Heart left ventricle (tissue), 16 donors: Measurements from ENCODE around the gene TENM3. TPM values are rescaled to one million over a fixed set of nuclear protein-coding genes. Genes with fewer than 3 reads are reported as not detected.

Experiments used
- ATAC-seq, 4 donors: fragments of 200-7000 bp; cut with Tn5 transposase; one replicate each; pipeline ENCODE4 v1.9.1; 2020 to 2022; ENCODE audit warnings: moderate library complexity in 4 of 4, mild to moderate bottlenecking in 3 of 4, moderate number of reproducible peaks in 1 of 4
- DNase-seq, 5 donors: peaks; one replicate each; pipeline ENCODE4 v3.0.0-alpha.2; 2020
- H3K27ac ChIP-seq, 12 donors: fragments of 200-600 bp; sonication (generic) in 4 of 12; one replicate each; pipeline versions ENCODE4 v1.5.0 to v1.8.0; 2016 to 2022; ENCODE audit warnings: mild to moderate bottlenecking in 2 of 12
- H3K27me3 ChIP-seq, 9 donors: fragments of 200-600 bp; sonication (generic) in 2 of 9; one replicate each; pipeline versions ENCODE4 v1.5.1 to v1.8.0; 2016 to 2022; ENCODE audit warnings: mild to moderate bottlenecking in 3 of 9
- H3K36me3 ChIP-seq, 9 donors: fragments of 200-600 bp; sonication (generic) in 2 of 9; one replicate each; pipeline versions ENCODE4 v1.5.0 to v1.8.0; 2018 to 2022; ENCODE audit warnings: mild to moderate bottlenecking in 2 of 9
- H3K4me1 ChIP-seq, 12 donors: fragments of 200-600 bp; sonication (generic) in 4 of 12; one replicate each; pipeline versions ENCODE4 v1.5.0 to v1.8.0; 2016 to 2022; ENCODE audit warnings: mild to moderate bottlenecking in 3 of 12
- H3K4me3 ChIP-seq, 12 donors: fragments of 200-600 bp; sonication (generic) in 4 of 12; one replicate each; pipeline versions ENCODE4 v1.5.0 to v1.8.0; 2017 to 2022; ENCODE audit warnings: mild to moderate bottlenecking in 9 of 12, moderate library complexity in 4 of 12
- H3K9me3 ChIP-seq, 12 donors: fragments of 200-600 bp; sonication (generic) in 4 of 12; one replicate each; pipeline versions ENCODE4 v1.5.0 to v1.8.0; 2016 to 2022; ENCODE audit warnings: mild to moderate bottlenecking in 1 of 12
- CTCF ChIP-seq, 12 donors: fragments of 200-600 bp; sonication (generic) in 4 of 12; IDR thresholded peaks; one replicate each; pipeline versions ENCODE4 v1.5.0 to v1.8.0; 2018 to 2022; ENCODE audit warnings: antibody characterized with exemption in 12 of 12, mild to moderate bottlenecking in 5 of 12
- POLR2A ChIP-seq, 2 donors: fragments of 450-650 bp; IDR thresholded peaks; one replicate each; pipeline ENCODE4 v1.6.1; 2017; ENCODE audit warnings: antibody characterized with exemption in 2 of 2, mild to moderate bottlenecking in 2 of 2, moderate library complexity in 2 of 2
- WGBS, 4 donors: extraction: QIAGEN DNeasy Blood & Tissue Kit in 2 of 4; methylation state at CpG; one replicate each; pipeline versions ENCODE4 v1.1.5 to v1.1.7; 2013 to 2018; 5-methylcytosine and 5-hydroxymethylcytosine counted together
- intact Hi-C, 10 donors: fragments of 100-400 bp; cut with DNase I; formaldehyde crosslinking; loops; one replicate each; pipeline versions ENCODE4 v1.11.1 to v1.14.2; 2022
- polyA plus RNA-seq, 2 donors: library from polyadenylated mRNA; stranded (reverse); fragments of 200-250 nt; gene quantifications; one replicate each; pipeline ENCODE4 v1.2.3, GENCODE V29; 2013
- total RNA-seq, 9 donors: library from RNA; depleted of rRNA in 2 of 9; stranded (reverse); fragments of >200 nt in 2 of 9; fragmentation: NEBNext Ultra II Directional in 3 of 9; extraction: Animal tissue kit (Norgen Biotek cat#: 25700) in 3 of 9; gene quantifications; one replicate each; pipeline versions ENCODE4 v1.1.0 to v1.2.4, GENCODE V29; 2016 to 2023
- donor health status: ischemic (EF 13 %, LVEDD 7.1; RV severe dilation, severe dysfunction).
- donor health status: healthy with polysubstance abuse.
- donor health status: DM: no; HTN: yes; CAD: no.
- donor health status: DM: no; HTN: no; CAD: no.
- donor health status: ischemic (EF 25% LVEDD 6.9; RV normal size, moderate dysfunction).
- donor health status: ischemic (EF 25% LVEDD 5.7; RV mildly dilated, moderate dysfunction).
- donor health status: healthy.
- donor health status: DM: yes; HTN: yes; CAD: no.
- donor health status: ischemic (EF 35%, LVEDD 5.7; RV mildly dilated, moderate dysfunction).
- donor health status: nonischemic (EF 11% LVEDD 7.7; RV severe dilation, severe dysfunction).
- donor health status: DM: yes; HTN: yes; CAD: no.
- donor health status: PGD.
- donor health status: ischemic (EF 29% LVEDD 5.4; RV normal size, mild dysfunction).
- donor health status: nonischemic (EF 23%, LVEDD 6.1; RV moderate dilation, normal function).

The TENM3 gene
- total and polyA plus RNA-seq, 11 donors = 0.19 to 10.3 (median 2.5) TPM

GRCh38 chr4:182764642-182765041 is 521.4 kb downstream of the TENM3 start:
- H3K36me3 ChIP-seq = no peaks in the 10 kb centered on the region
- H3K27me3 ChIP-seq = no peaks in the 10 kb centered on the region
- no peaks in the 10 kb centered on the region for H3K9me3 ChIP-seq
- no peak for DNase-seq
- no peak for ATAC-seq
- no peaks in the 10 kb centered on the region for H3K4me1 ChIP-seq
- H3K4me3 ChIP-seq = no peak overlapping the region
- TF ChIP-seq POLR2A (IDR thresholded peaks at IDR 0.05) (no peak), CTCF (IDR thresholded peaks at IDR 0.05) (no peak)
- H3K27ac ChIP-seq = no peak overlapping the region
- WGBS, 4 donors = 76 to 83% (median 78%) methylated on average over 8 of the region's 8 CpGs
- intact Hi-C loops = no loop called here

- TF ChIP-seq POLR2A (IDR thresholded peaks at IDR 0.05) (no peak), CTCF (IDR thresholded peaks at IDR 0.05) (no peak)
- ATAC-seq = no peak
These were observed 523.0 kb downstream of the TENM3 start for GRCh38 chr4:182765987-182766856.

GRCh38 chr4:182766857-182767250 is 523.7 kb downstream of the TENM3 start:
- WGBS, 4 donors = 95 to 96% (median 96%) methylated on average over 5 of the region's 5 CpGs
- ATAC-seq = no peak
- H3K27ac ChIP-seq = no peak overlapping the region
- no peaks in the 10 kb centered on the region for H3K4me1 ChIP-seq
- no peaks in the 10 kb centered on the region for H3K27me3 ChIP-seq
- H3K9me3 ChIP-seq = no peaks in the 10 kb centered on the region
- no peak overlapping the region for H3K4me3 ChIP-seq
- no peak for DNase-seq
- TF ChIP-seq CTCF (IDR thresholded peaks at IDR 0.05) (no peak), POLR2A (IDR thresholded peaks at IDR 0.05) (no peak)
- H3K36me3 ChIP-seq = no peaks in the 10 kb centered on the region
- intact Hi-C loops = no loop called here

More at GRCh38 chr4:182765987-182766856, 523.0 kb downstream of the TENM3 start:
- Histone ChIP-seq H3K36me3 (no peaks in the 10 kb centered on the region), H3K9me3 (no peaks in the 10 kb centered on the region), H3K27me3 (no peaks in the 10 kb centered on the region), H3K27ac (no peak overlapping the region), H3K4me3 (no peak overlapping the region), H3K4me1 (no peaks in the 10 kb centered on the region)
- intact Hi-C loops = no loop called here
- DNase-seq = no peak
- WGBS, 4 donors = 73 to 78% (median 75%) methylated on average over 7 of the region's 7 CpGs

- Histone ChIP-seq H3K9me3 (no peaks in the 10 kb centered on the region), H3K4me3 (no peak overlapping the region), H3K4me1 (no peaks in the 10 kb centered on the region), H3K36me3 (no peaks in the 10 kb centered on the region), H3K27me3 (no peaks in the 10 kb centered on the region), H3K27ac (no peak overlapping the region)
- DNase-seq (no peak), ATAC-seq (no peak)
- intact Hi-C loops = no loop called here
- TF ChIP-seq CTCF (IDR thresholded peaks at IDR 0.05) (no peak), POLR2A (IDR thresholded peaks at IDR 0.05) (no peak)
- 79 to 84% (median 80%) methylated on average over 4 of the region's 4 CpGs for WGBS, 4 donors
These were observed 525.6 kb downstream of the TENM3 start for GRCh38 chr4:182768838-182769237.
